Caco-2 (cell line): Measurements from ENCODE around the gene HMX2. TPM values are rescaled to one million over a fixed set of nuclear protein-coding genes. Genes with fewer than 3 reads are reported as not detected.

Source experiments
- BruUV-seq: library from RNA; stranded (reverse); fragments of 400-500 nt; replicated peaks from 2 replicates; lab custom pipeline; 2021; lab: Mats Ljungman, UMichigan
- CTCF ChIA-PET: fragments of 300-600 bp; sonication (Branson Sonifier 250); formaldehyde crosslinking; loops from one replicate; lab custom pipeline; 2022; ENCODE audit warnings: antibody characterized with exemption; lab: Charles Lee
- POLR2A ChIA-PET: fragments of 300-600 bp; sonication (Branson Sonifier 250); formaldehyde crosslinking; loops from one replicate; lab custom pipeline; 2022; ENCODE audit warnings: antibody characterized with exemption; lab: Charles Lee
- DNase-seq, 2 experiments: peaks; one replicate each; pipeline versions ENCODE4 v3.0.0 to v3.0.0-alpha.2; 2020 to 2022
- H3K27me3 ChIP-seq: replicated peaks from 2 replicates; pipeline ENCODE4 v1.6.0; 2011; ENCODE audit warnings: low read length; ENCODE audit not compliant: control insufficient read depth, insufficient read depth
- H3K36me3 ChIP-seq: 2 replicates; pipeline ENCODE4 v1.5.1; 2011; ENCODE audit warnings: low read length; ENCODE audit not compliant: control insufficient read depth, insufficient read depth
- H3K4me1 ChIP-seq: fragments of 250-450 bp; sonication (Bioruptor Pico); 2 replicates; pipeline ENCODE4 v1.5.1; 2020; ENCODE audit warnings: mild to moderate bottlenecking
- H3K4me3 ChIP-seq: 2 replicates; pipeline ENCODE4 v1.5.1; 2011; ENCODE audit warnings: low read depth, mild to moderate bottlenecking, control low read depth, low read length
- H3K9me3 ChIP-seq: fragments of 250-450 bp; sonication (Bioruptor Pico); 2 replicates; pipeline ENCODE4 v1.5.1; 2020; ENCODE audit warnings: mild to moderate bottlenecking, moderate library complexity
- H3K27ac Mint-ChIP-seq: one replicate; pipeline ENCODE4 v1.8.0; 2022; ENCODE audit warnings: mixed read lengths; ENCODE audit not compliant: unreplicated experiment
- H3K27me3 Mint-ChIP-seq: one replicate; pipeline ENCODE4 v1.8.0; 2022; ENCODE audit warnings: mixed read lengths; ENCODE audit not compliant: insufficient read depth, unreplicated experiment
- H3K36me3 Mint-ChIP-seq: one replicate; pipeline ENCODE4 v1.8.0; 2022; ENCODE audit warnings: mild to moderate bottlenecking, mixed read lengths; ENCODE audit not compliant: insufficient read depth, unreplicated experiment
- H3K4me1 Mint-ChIP-seq: one replicate; pipeline ENCODE4 v1.8.0; 2022; ENCODE audit warnings: low read depth, mixed read lengths; ENCODE audit not compliant: unreplicated experiment
- H3K4me3 Mint-ChIP-seq: one replicate; pipeline ENCODE4 v1.8.0; 2022; ENCODE audit warnings: mild to moderate bottlenecking, moderate library complexity, mixed read lengths; ENCODE audit not compliant: unreplicated experiment
- H3K9me3 Mint-ChIP-seq: one replicate; pipeline ENCODE4 v1.8.0; 2022; ENCODE audit warnings: mixed read lengths; ENCODE audit not compliant: unreplicated experiment
- intact Hi-C: fragments of 100-400 bp; cut with micrococcal nuclease; formaldehyde crosslinking; loops from one replicate; pipeline ENCODE4 v1.10.0; 2022; ENCODE audit not compliant: unreplicated experiment
- total RNA-seq: library from RNA; stranded (reverse); gene quantifications from 2 replicates; pipeline ENCODE4 v1.2.3, GENCODE V29; 2022
- TF ChIP-seq, protein P1 (sequence below), 2 experiments: fragments of 200-600 bp in 1 of 2; IDR thresholded peaks; 1 replicate in 1 of 2; 2 replicates in 1 of 2; pipeline versions ENCODE4 v1.5.1 to v1.8.0; 2011 to 2022; ENCODE audit warnings: antibody characterized with exemption in 1 of 2, control low read depth in 1 of 2, inconsistent platforms in 1 of 2, low read depth in 1 of 2, low read length in 1 of 2, mild to moderate bottlenecking in 1 of 2, moderate library complexity in 1 of 2; ENCODE audit not compliant: insufficient read depth in 1 of 2, severe bottlenecking in 1 of 2, unreplicated experiment in 1 of 2

HMX2 gene
- total RNA-seq, 1 experiment from 2014 or later, result 1.4 TPM

DNA sequence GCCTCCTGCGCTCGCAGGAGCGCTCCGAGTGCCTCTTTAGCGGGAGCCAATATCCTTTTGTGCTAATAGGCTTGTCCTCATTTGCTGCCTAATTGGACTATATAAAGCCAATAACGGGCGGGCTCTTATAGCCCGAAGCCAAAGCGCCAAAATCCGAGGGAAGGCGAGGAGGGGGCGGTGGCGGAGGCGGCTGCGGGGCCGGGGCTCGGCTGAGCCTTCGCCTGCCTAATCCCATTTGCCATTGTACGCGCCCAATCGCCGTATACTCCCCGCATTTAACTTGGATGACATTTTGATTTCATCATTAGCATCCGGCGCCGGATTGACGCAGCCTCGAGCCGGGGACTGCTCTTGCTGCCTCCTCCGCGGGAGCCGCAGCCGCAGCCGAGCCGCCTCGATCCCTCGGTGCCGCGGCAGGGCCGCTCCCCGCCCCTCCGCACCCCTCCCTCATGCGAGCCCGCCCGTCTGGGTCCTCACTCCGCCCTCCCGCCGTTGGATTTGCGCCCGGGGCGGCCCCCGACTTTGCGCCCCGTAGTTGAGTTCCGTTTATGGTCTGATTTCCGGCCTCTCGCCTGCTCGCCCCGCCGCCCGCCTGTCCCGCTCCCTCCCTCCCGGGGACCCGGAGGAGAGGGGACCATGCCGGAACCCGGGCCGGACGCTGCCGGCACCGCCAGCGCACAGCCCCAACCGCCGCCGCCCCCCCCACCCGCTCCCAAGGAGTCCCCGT lies 12.4 kb upstream of the HMX2 start, which contains the start of gene HMX3:
Gene HMX3 (plus strand): TSS at position 556 of the 727 bp plus-strand sequence. CDS start 81 bp downstream, at position 637.
- peak within 1 kb of the TSS; percentile 35 for H3K4me3 ChIP-seq
- Mint-ChIP-seq H3K27ac (no peak within 1 kb of the TSS), H3K27me3 (peaks cover 22% of the 10 kb centered on the region), H3K4me3 (peak within 1 kb of the TSS; percentile 56), H3K9me3 (no peaks in the 10 kb centered on the region), H3K4me1 (peaks cover 7% of the 10 kb centered on the region), H3K36me3 (no peaks in the 10 kb centered on the region)
- H3K36me3 ChIP-seq, result no peaks in the 10 kb centered on the region
- CTCF ChIA-PET, result interaction anchor here (1.5 kb wide), 1 partner anchor 18 kb away, joined by 7 read pairs; the partner anchor contains the start of gene BUB3
- BruUV-seq, result no TSS peak
- H3K4me1 ChIP-seq, result peaks cover 26% of the 10 kb centered on the region
- no peak for DNase-seq
- peaks cover 8% of the 10 kb centered on the region for H3K27me3 ChIP-seq
- POLR2A ChIA-PET, result no interaction called here
- no peaks in the 10 kb centered on the region for H3K9me3 ChIP-seq
- intact Hi-C loops, result no loop called here
- TF ChIP-seq, protein P1, sequence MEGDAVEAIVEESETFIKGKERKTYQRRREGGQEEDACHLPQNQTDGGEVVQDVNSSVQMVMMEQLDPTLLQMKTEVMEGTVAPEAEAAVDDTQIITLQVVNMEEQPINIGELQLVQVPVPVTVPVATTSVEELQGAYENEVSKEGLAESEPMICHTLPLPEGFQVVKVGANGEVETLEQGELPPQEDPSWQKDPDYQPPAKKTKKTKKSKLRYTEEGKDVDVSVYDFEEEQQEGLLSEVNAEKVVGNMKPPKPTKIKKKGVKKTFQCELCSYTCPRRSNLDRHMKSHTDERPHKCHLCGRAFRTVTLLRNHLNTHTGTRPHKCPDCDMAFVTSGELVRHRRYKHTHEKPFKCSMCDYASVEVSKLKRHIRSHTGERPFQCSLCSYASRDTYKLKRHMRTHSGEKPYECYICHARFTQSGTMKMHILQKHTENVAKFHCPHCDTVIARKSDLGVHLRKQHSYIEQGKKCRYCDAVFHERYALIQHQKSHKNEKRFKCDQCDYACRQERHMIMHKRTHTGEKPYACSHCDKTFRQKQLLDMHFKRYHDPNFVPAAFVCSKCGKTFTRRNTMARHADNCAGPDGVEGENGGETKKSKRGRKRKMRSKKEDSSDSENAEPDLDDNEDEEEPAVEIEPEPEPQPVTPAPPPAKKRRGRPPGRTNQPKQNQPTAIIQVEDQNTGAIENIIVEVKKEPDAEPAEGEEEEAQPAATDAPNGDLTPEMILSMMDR (IDR thresholded peaks at IDR 0.05; ENCODE audit: insufficient read depth in 1 of 2, low read depth in 1 of 2, low read length in 1 of 2, severe bottlenecking in 1 of 2, unreplicated experiment in 1 of 2), result no peak

GRCh38 chr10:123136221-123136805 lies 11.6 kb upstream of the HMX2 start:
- no peaks in the 10 kb centered on the region for H3K36me3 Mint-ChIP-seq
- Histone ChIP-seq H3K27me3 (peaks cover 9% of the 10 kb centered on the region), H3K4me3 (no peak overlapping the region), H3K4me1 (peaks cover 28% of the 10 kb centered on the region), H3K36me3 (no peaks in the 10 kb centered on the region), H3K9me3 (no peaks in the 10 kb centered on the region)
- POLR2A ChIA-PET, result no interaction called here
- H3K9me3 Mint-ChIP-seq, result no peaks in the 10 kb centered on the region
- CTCF ChIA-PET, result no interaction called here
- TF ChIP-seq, protein P1 (IDR thresholded peaks at IDR 0.05; ENCODE audit: insufficient read depth in 1 of 2, low read depth in 1 of 2, low read length in 1 of 2, severe bottlenecking in 1 of 2, unreplicated experiment in 1 of 2), result no peak
- intact Hi-C loops, result no loop called here
- peaks cover 7% of the 10 kb centered on the region for H3K4me1 Mint-ChIP-seq
- no peak overlapping the region for H3K27ac Mint-ChIP-seq
- BruUV-seq, result no TSS peak
- peaks cover 19% of the 10 kb centered on the region for H3K27me3 Mint-ChIP-seq
- peak overlapping the region; percentile 56 for H3K4me3 Mint-ChIP-seq
- no peak for DNase-seq

DNA sequence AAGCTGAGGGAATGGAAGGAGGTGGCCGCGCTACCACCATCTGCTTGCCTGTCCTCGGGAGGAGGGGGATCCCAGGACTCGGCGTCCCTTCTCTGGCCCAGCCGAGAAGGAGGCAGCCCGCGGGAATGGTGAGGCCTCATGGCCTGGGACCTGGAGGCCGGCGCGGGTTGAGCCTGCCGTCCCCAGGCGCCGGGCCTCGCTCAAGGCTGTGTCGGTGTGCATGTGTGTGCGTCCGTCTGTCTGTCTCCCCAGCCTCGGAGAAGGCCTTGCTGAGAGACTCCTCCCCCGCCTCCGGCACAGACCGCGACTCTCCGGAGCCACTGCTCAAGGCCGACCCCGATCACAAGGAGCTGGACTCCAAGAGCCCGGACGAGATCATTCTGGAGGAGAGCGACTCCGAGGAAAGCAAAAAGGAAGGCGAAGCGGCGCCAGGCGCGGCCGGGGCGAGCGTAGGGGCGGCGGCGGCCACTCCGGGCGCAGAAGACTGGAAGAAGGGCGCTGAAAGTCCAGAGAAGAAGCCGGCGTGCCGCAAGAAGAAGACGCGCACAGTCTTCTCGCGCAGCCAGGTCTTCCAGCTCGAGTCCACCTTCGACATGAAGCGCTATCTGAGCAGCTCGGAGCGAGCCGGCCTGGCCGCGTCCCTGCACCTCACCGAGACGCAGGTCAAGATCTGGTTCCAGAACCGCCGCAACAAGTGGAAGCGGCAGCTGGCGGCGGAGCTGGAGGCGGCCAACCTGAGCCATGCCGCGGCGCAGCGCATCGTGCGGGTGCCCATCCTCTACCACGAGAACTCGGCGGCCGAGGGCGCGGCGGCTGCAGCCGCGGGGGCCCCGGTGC lies 10.9 kb upstream of the HMX2 start:
- intact Hi-C loops, result no loop called here
- TF ChIP-seq, protein P1 (IDR thresholded peaks at IDR 0.05; ENCODE audit: insufficient read depth in 1 of 2, low read depth in 1 of 2, low read length in 1 of 2, severe bottlenecking in 1 of 2, unreplicated experiment in 1 of 2), result no peak
- peaks cover 28% of the 10 kb centered on the region for H3K4me1 ChIP-seq
- no TSS peak for BruUV-seq
- no peaks in the 10 kb centered on the region for H3K9me3 ChIP-seq
- H3K27me3 ChIP-seq, result peaks cover 10% of the 10 kb centered on the region
- peaks cover 7% of the 10 kb centered on the region for H3K4me1 Mint-ChIP-seq
- H3K4me3 ChIP-seq, result no peak overlapping the region
- ChIA-PET POLR2A (no interaction called here), CTCF (no interaction called here)
- no peak overlapping the region for H3K4me3 Mint-ChIP-seq
- no peak overlapping the region for H3K27ac Mint-ChIP-seq
- H3K9me3 Mint-ChIP-seq, result no peaks in the 10 kb centered on the region
- no peaks in the 10 kb centered on the region for H3K36me3 ChIP-seq
- H3K27me3 Mint-ChIP-seq, result peaks cover 20% of the 10 kb centered on the region
- DNase-seq, result no peak
- H3K36me3 Mint-ChIP-seq, result no peaks in the 10 kb centered on the region
